IMR-90 (cell line): Measurements from ENCODE around the gene PEX14. TPM values are rescaled to one million over a fixed set of nuclear protein-coding genes. Genes with fewer than 3 reads are reported as not detected.

Experiments used
- ATAC-seq: fragments of 200-7000 bp; cut with Tn5 transposase; 2 replicates; pipeline ENCODE4 v1.9.1; 2020; ENCODE audit warnings: low read depth, mild to moderate bottlenecking, moderate library complexity
- BruUV-seq: library from RNA; stranded (reverse); fragments of 400-500 nt; replicated peaks from 2 replicates; lab custom pipeline; 2021; lab: Mats Ljungman, UMichigan
- CTCF ChIA-PET: fragments of 300-600 bp; formaldehyde crosslinking; extraction: SDS; loops from one replicate; lab custom pipeline; 2021; ENCODE audit warnings: antibody characterized with exemption; lab: Yijun Ruan, JAX
- POLR2A ChIA-PET: fragments of 300-600 bp; sonication (Branson Sonifier 250); formaldehyde crosslinking; loops from one replicate; lab custom pipeline; 2022; ENCODE audit warnings: antibody characterized with exemption; ENCODE audit not compliant: unreplicated experiment; lab: Charles Lee
- DNase-seq: peaks from one replicate; pipeline ENCODE4 v3.0.0; 2013
- H2AFZ ChIP-seq: replicated peaks from 2 replicates; pipeline ENCODE3; 2013; ENCODE audit warnings: low read length, mild to moderate bottlenecking; ENCODE audit not compliant: poor library complexity
- H2AK5ac ChIP-seq: 2 replicates; pipeline ENCODE4 v1.6.1; 2013; ENCODE audit warnings: low read depth, low read length, inconsistent platforms
- H2AK9ac ChIP-seq: replicated peaks from 2 replicates; pipeline ENCODE3; 2013; ENCODE audit warnings: mild to moderate bottlenecking, low read depth, low read length, moderate library complexity; ENCODE audit not compliant: poor library complexity
- H2BK120ac ChIP-seq: 2 replicates; pipeline ENCODE4 v1.6.1; 2013; ENCODE audit warnings: low read depth, low read length, inconsistent platforms
- H2BK15ac ChIP-seq: 3 replicates; pipeline ENCODE4 v1.6.1; 2013; ENCODE audit warnings: low read depth, low read length, inconsistent platforms
- H2BK20ac ChIP-seq: 2 replicates; pipeline ENCODE4 v1.6.1; 2013; ENCODE audit warnings: low read depth, mild to moderate bottlenecking, inconsistent platforms, low read length, moderate library complexity
- H2BK5ac ChIP-seq: 2 replicates; pipeline ENCODE4 v1.6.1; 2013; ENCODE audit warnings: mild to moderate bottlenecking, low read depth, low read length, inconsistent platforms; ENCODE audit not compliant: poor library complexity, severe bottlenecking
- H3K14ac ChIP-seq: replicated peaks from 2 replicates; pipeline ENCODE4 v1.6.1; 2013; ENCODE audit warnings: low read depth, low read length, inconsistent platforms
- H3K18ac ChIP-seq: 2 replicates; pipeline ENCODE4 v1.6.1; 2013; ENCODE audit warnings: low read depth, low read length, control low read depth
- H3K23ac ChIP-seq: 2 replicates; pipeline ENCODE4 v1.6.1; 2013; ENCODE audit warnings: low read depth, low read length, inconsistent platforms
- H3K27ac ChIP-seq: 2 replicates; pipeline ENCODE4 v1.5.1; 2013; ENCODE audit warnings: mild to moderate bottlenecking, control low read depth, low read length; ENCODE audit not compliant: insufficient read depth
- H3K27me3 ChIP-seq: 2 replicates; pipeline ENCODE4 v1.6.1; 2013; ENCODE audit warnings: low read length; ENCODE audit not compliant: control insufficient read depth, insufficient read depth
- H3K36me3 ChIP-seq: 2 replicates; pipeline ENCODE4 v1.6.1; 2013; ENCODE audit warnings: low read length, mixed read lengths; ENCODE audit not compliant: control insufficient read depth, insufficient read depth
- H3K4ac ChIP-seq: 2 replicates; pipeline ENCODE4 v1.6.1; 2013; ENCODE audit warnings: low read depth, low read length, inconsistent platforms
- H3K4me1 ChIP-seq: 2 replicates; pipeline ENCODE4 v1.6.1; 2013; ENCODE audit warnings: low read length, mixed read lengths; ENCODE audit not compliant: control insufficient read depth, insufficient read depth
- H3K4me2 ChIP-seq: 2 replicates; pipeline ENCODE4 v1.6.1; 2013; ENCODE audit warnings: low read depth, mild to moderate bottlenecking, control low read depth, low read length, moderate library complexity
- H3K4me3 ChIP-seq: 2 replicates; pipeline ENCODE4 v1.5.1; 2013; ENCODE audit warnings: low read depth, mild to moderate bottlenecking, control low read depth, low read length, moderate library complexity; ENCODE audit not compliant: insufficient read depth
- H3K56ac ChIP-seq: 2 replicates; pipeline ENCODE4 v1.6.1; 2013; ENCODE audit warnings: low read length, inconsistent platforms; ENCODE audit not compliant: insufficient read depth; ENCODE audit errors: extremely low read depth
- H3K79me1 ChIP-seq, 2 experiments: 2 replicates each; pipeline ENCODE4 v1.6.1; 2013; ENCODE audit warnings: low read length in 2 of 2, inconsistent platforms in 1 of 2, low read depth in 1 of 2
- H3K9ac ChIP-seq: 2 replicates; pipeline ENCODE4 v1.6.1; 2013; ENCODE audit warnings: low read depth, low read length, control low read depth
- H3K9me1 ChIP-seq: 2 replicates; pipeline ENCODE4 v1.6.1; 2013; ENCODE audit warnings: low read length, inconsistent platforms; ENCODE audit not compliant: insufficient read depth
- H3K9me3 ChIP-seq: 2 replicates; pipeline ENCODE4 v1.6.1; 2013; ENCODE audit warnings: low read length; ENCODE audit not compliant: control insufficient read depth, insufficient read depth
- H4K20me1 ChIP-seq: 2 replicates; pipeline ENCODE4 v1.6.1; 2013; ENCODE audit warnings: low read length, inconsistent platforms; ENCODE audit not compliant: insufficient read depth
- H4K5ac ChIP-seq: 2 replicates; pipeline ENCODE4 v1.6.1; 2013; ENCODE audit warnings: mild to moderate bottlenecking, low read depth, low read length, control low read depth
- H4K8ac ChIP-seq, 2 experiments: 2 replicates each; pipeline ENCODE4 v1.6.1; 2013; ENCODE audit warnings: low read depth in 2 of 2, low read length in 2 of 2, control low read depth in 1 of 2, inconsistent platforms in 1 of 2
- H4K91ac ChIP-seq: 2 replicates; pipeline ENCODE4 v1.6.1; 2013; ENCODE audit warnings: low read depth, low read length, inconsistent platforms; ENCODE audit not compliant: insufficient read depth
- BHLHE40 ChIP-seq: fragments of 150-350 bp; IDR thresholded peaks from 2 replicates; pipeline ENCODE4 v1.6.1; 2016; ENCODE audit warnings: mild to moderate bottlenecking, low read depth, low read length
- CEBPB ChIP-seq: IDR thresholded peaks from 2 replicates; pipeline ENCODE4 v1.6.1; 2012; ENCODE audit warnings: low read depth, low read length, improper control_type of control experiment
- CHD1 ChIP-seq: IDR thresholded peaks from 2 replicates; pipeline ENCODE4 v1.6.1; 2012; ENCODE audit warnings: low read depth, low read length, improper control_type of control experiment
- CTCF ChIP-seq: conservative IDR thresholded peaks from 2 replicates; pipeline ENCODE4 v1.5.1; 2012; ENCODE audit warnings: mild to moderate bottlenecking, low read depth, low read length, improper control_type of control experiment
- ELK1 ChIP-seq: fragments of 150-350 bp; IDR thresholded peaks from 2 replicates; pipeline ENCODE4 v1.6.1; 2016; ENCODE audit warnings: low read depth, mild to moderate bottlenecking, low read length, moderate library complexity, borderline replicate concordance
- FOS ChIP-seq: fragments of 150-350 bp; IDR thresholded peaks from 2 replicates; pipeline ENCODE4 v1.6.1; 2016; ENCODE audit warnings: low read depth, low read length
- MAFK ChIP-seq: IDR thresholded peaks from 2 replicates; pipeline ENCODE4 v1.6.1; 2012; ENCODE audit warnings: low read depth, low read length, improper control_type of control experiment
- MAZ ChIP-seq: IDR thresholded peaks from 2 replicates; pipeline ENCODE4 v1.6.1; 2012; ENCODE audit warnings: low read depth, mild to moderate bottlenecking, low read length, improper control_type of control experiment, moderate library complexity, borderline replicate concordance
- MXI1 ChIP-seq: IDR thresholded peaks from 2 replicates; pipeline ENCODE4 v1.6.1; 2012; ENCODE audit warnings: low read depth, mild to moderate bottlenecking, low read length, moderate library complexity, borderline replicate concordance
- NFE2L2 ChIP-seq: fragments of 150-350 bp; IDR thresholded peaks from 2 replicates; pipeline ENCODE4 v1.6.1; 2016; ENCODE audit warnings: low read depth, mild to moderate bottlenecking, low read length
- POLR2A ChIP-seq: IDR thresholded peaks from 2 replicates; pipeline ENCODE4 v1.6.1; 2012; ENCODE audit warnings: mild to moderate bottlenecking, low read depth, low read length
- RAD21 ChIP-seq: IDR thresholded peaks from 2 replicates; pipeline ENCODE4 v1.6.1; 2012; ENCODE audit warnings: low read length, improper control_type of control experiment
- RCOR1 ChIP-seq: IDR thresholded peaks from 2 replicates; pipeline ENCODE4 v1.6.1; 2012; ENCODE audit warnings: mild to moderate bottlenecking, low read length, improper control_type of control experiment; ENCODE audit not compliant: insufficient replicate concordance
- RFX5 ChIP-seq: IDR thresholded peaks from 2 replicates; pipeline ENCODE4 v1.8.0; 2012; ENCODE audit warnings: low read depth, mild to moderate bottlenecking, low read length, moderate library complexity
- SMC3 ChIP-seq: fragments of 150-350 bp; IDR thresholded peaks from 2 replicates; pipeline ENCODE4 v1.6.1; 2016; ENCODE audit warnings: low read depth, mild to moderate bottlenecking, antibody characterized with exemption, low read length, moderate library complexity
- USF2 ChIP-seq: fragments of 150-350 bp; IDR thresholded peaks from 2 replicates; pipeline ENCODE4 v1.6.1; 2017; ENCODE audit warnings: mild to moderate bottlenecking, antibody characterized with exemption, low read length, low read depth
- WGBS, 2 experiments: methylation state at CpG; one replicate each; pipeline versions ENCODE4 v1.1.5 to v1.1.7; 2013; ENCODE audit warnings: missing lambda C conversion rate in 2 of 2; ENCODE audit not compliant: insufficient read length in 1 of 2; ENCODE audit errors: extremely low coverage in 2 of 2; 5-methylcytosine and 5-hydroxymethylcytosine counted together
- dilution Hi-C: fragments of 300-500 bp; cut with HindIII; formaldehyde crosslinking; loops from one replicate; pipeline ENCODE4 v1.14.3; 2018; ENCODE audit warnings: low sequenced_read_pairs; ENCODE audit not compliant: unreplicated experiment
- in situ Hi-C: fragments of 300-500 bp; cut with MboI; formaldehyde crosslinking; loops from 3 replicates; pipeline ENCODE4 v1.14.3; 2019; ENCODE audit warnings: low sequenced_read_pairs, inconsistent platforms, mixed read lengths
- intact Hi-C: fragments of 100-400 bp; cut with micrococcal nuclease; formaldehyde crosslinking; loops from 2 replicates; pipeline ENCODE4 v1.10.0; 2022
- polyA plus RNA-seq, 3 experiments: library from polyadenylated mRNA; depleted of rRNA; stranded (reverse); fragments of >200 nt; gene quantifications; 2 replicates each; pipeline ENCODE4 v1.2.3, GENCODE V29; 2012; ENCODE audit warnings: low replicate concordance in 1 of 3
- total RNA-seq: library from RNA; depleted of rRNA; stranded (reverse); fragments of >200 nt; gene quantifications from 2 replicates; pipeline ENCODE4 v1.2.3, GENCODE V29; 2012

The PEX14 gene
- total and polyA plus RNA-seq, 2 of the 4 experiments (the other 2 are of a cell fraction) = 9.5 to 22.5 TPM

- Histone ChIP-seq H2BK120ac (no peak overlapping the region), H3K4me2 (no peak overlapping the region), H3K9me3 (no peaks in the 10 kb centered on the region), H2AFZ (no peak overlapping the region), H2BK5ac (no peak overlapping the region), H3K23ac (no peak overlapping the region), H4K20me1 (no peaks in the 10 kb centered on the region), H3K27me3 (no peaks in the 10 kb centered on the region), H4K8ac (no peak overlapping the region), H2AK5ac (no peak overlapping the region), H2BK15ac (no peak overlapping the region), H3K14ac (no peak overlapping the region), H3K18ac (no peak overlapping the region), H3K9me1 (no peaks in the 10 kb centered on the region), H3K9ac (no peak overlapping the region), H3K4ac (no peak overlapping the region), H3K4me1 (no peaks in the 10 kb centered on the region), H4K5ac (no peak overlapping the region), H2AK9ac (no peak overlapping the region), H3K56ac (no peak overlapping the region), H2BK20ac (no peak overlapping the region), H3K4me3 (no peak overlapping the region), H3K27ac (no peak overlapping the region), H3K36me3 (no peaks in the 10 kb centered on the region), H4K91ac (no peak overlapping the region), H3K79me1 (peaks cover 8 to 11% of the 10 kb centered on the region in 2 experiments; a peak in 3 of 4 replicates)
- 100% methylated on average over 1 of the region's 1 CpG; no CpG with 5 or more reads in 1 of the 2 experiments for WGBS, 2 experiments
- no TSS peak for BruUV-seq
- ChIA-PET CTCF (no interaction called here), POLR2A (no interaction called here)
- DNase-seq (no peak), ATAC-seq (no peak)
- intact Hi-C loops (no loop called here), dilution Hi-C loops (no loop called here), in situ Hi-C loops (no loop called here)
- TF ChIP-seq MAZ (no peak), RCOR1 (no peak), MXI1 (no peak), FOS (no peak), CTCF (no peak), CEBPB (no peak), SMC3 (no peak), NFE2L2 (no peak), RFX5 (no peak), CHD1 (no peak), RAD21 (no peak), MAFK (no peak), BHLHE40 (no peak), USF2 (no peak), ELK1 (no peak), POLR2A (no peak)
Measured at GRCh38 chr1:10585242-10585641, 110.5 kb downstream of the PEX14 start.
